Progenitor cell of endocrine pancreas (in vitro differentiated cells): ENCODE data around the gene TMEM132D. TPM values are rescaled to one million over a fixed set of nuclear protein-coding genes. Genes with fewer than 3 reads are reported as not detected.

Experiments
- DNase-seq: peaks from one replicate; pipeline ENCODE4 v3.0.0; 2021; ENCODE audit warnings: low spot score; ENCODE audit not compliant: unreplicated experiment
- H3K27ac Mint-ChIP-seq: 2 replicates; pipeline ENCODE4 v1.8.0; 2021; ENCODE audit warnings: mild to moderate bottlenecking, moderate library complexity, mixed read lengths
- H3K27me3 Mint-ChIP-seq: 2 replicates; pipeline ENCODE4 v1.8.0; 2021; ENCODE audit warnings: mixed read lengths
- H3K36me3 Mint-ChIP-seq: 2 replicates; pipeline ENCODE4 v1.8.0; 2022; ENCODE audit warnings: mixed read lengths; ENCODE audit not compliant: insufficient read depth
- H3K4me1 Mint-ChIP-seq: 2 replicates; pipeline ENCODE4 v1.8.0; 2021; ENCODE audit warnings: low read depth, mixed read lengths
- H3K4me3 Mint-ChIP-seq: 2 replicates; pipeline ENCODE4 v1.8.0; 2021; ENCODE audit warnings: low read depth, mild to moderate bottlenecking, moderate library complexity, mixed read lengths
- H3K9me3 Mint-ChIP-seq: 2 replicates; pipeline ENCODE4 v1.8.0; 2021; ENCODE audit warnings: low read depth, mixed read lengths
- total RNA-seq: library from RNA; stranded (reverse); gene quantifications from 2 replicates; pipeline ENCODE4 v1.2.1, GENCODE V29; 2021
- TF ChIP-seq, protein P1 (sequence below): fragments of 200-600 bp; sonication (generic); IDR thresholded peaks from one replicate; pipeline ENCODE4 v1.5.0; 2021; ENCODE audit warnings: antibody characterized with exemption, mild to moderate bottlenecking; ENCODE audit not compliant: unreplicated experiment

TMEM132D gene
- total RNA-seq, 1 donor from 2014 or later, result 0.46 TPM

DNA sequence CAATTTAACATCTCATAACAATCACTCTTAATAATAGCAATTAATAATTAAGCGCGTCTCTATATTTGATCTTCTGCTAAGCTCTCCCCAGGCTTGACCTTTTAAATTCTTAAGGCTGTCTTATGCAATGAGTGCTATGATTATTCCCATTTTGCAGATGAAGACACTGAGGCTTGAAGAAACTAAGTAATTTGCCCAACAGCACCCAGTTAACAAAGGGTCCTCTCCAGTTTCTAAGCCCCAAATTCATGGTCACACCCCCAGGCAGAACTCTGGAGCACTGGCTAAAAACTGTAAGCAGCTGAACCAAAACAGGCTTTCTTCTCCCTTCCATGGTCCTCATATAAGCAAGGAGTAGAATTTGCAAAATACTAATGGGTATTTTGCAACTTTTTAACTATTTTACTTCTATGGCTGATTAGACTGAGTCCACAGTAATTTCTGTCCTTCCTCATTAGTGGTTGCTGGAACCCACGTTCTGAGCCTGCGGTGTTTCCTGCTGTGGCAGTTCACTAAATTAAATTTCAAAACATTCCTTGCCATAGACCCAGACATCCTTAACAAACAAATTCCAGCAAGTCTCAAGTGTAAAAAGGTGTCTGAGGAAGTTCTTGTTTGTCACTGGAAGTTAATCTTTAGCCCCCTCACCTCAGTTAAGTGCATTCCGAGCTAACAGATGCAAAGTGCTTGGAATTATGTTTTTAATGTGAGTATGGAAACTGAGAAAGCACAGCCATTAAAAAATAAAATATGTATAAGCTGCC is 76.5 kb downstream of the TMEM132D start:
- no peak overlapping the region for H3K27ac Mint-ChIP-seq
- TF ChIP-seq, protein P1, sequence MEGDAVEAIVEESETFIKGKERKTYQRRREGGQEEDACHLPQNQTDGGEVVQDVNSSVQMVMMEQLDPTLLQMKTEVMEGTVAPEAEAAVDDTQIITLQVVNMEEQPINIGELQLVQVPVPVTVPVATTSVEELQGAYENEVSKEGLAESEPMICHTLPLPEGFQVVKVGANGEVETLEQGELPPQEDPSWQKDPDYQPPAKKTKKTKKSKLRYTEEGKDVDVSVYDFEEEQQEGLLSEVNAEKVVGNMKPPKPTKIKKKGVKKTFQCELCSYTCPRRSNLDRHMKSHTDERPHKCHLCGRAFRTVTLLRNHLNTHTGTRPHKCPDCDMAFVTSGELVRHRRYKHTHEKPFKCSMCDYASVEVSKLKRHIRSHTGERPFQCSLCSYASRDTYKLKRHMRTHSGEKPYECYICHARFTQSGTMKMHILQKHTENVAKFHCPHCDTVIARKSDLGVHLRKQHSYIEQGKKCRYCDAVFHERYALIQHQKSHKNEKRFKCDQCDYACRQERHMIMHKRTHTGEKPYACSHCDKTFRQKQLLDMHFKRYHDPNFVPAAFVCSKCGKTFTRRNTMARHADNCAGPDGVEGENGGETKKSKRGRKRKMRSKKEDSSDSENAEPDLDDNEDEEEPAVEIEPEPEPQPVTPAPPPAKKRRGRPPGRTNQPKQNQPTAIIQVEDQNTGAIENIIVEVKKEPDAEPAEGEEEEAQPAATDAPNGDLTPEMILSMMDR, result no peak
- no peaks in the 10 kb centered on the region for H3K36me3 Mint-ChIP-seq
- no peaks in the 10 kb centered on the region for H3K9me3 Mint-ChIP-seq
- peaks cover 49% of the 10 kb centered on the region for H3K27me3 Mint-ChIP-seq
- H3K4me3 Mint-ChIP-seq, result no peak overlapping the region
- DNase-seq, result no peak
- peaks cover 3% of the 10 kb centered on the region for H3K4me1 Mint-ChIP-seq

DNA sequence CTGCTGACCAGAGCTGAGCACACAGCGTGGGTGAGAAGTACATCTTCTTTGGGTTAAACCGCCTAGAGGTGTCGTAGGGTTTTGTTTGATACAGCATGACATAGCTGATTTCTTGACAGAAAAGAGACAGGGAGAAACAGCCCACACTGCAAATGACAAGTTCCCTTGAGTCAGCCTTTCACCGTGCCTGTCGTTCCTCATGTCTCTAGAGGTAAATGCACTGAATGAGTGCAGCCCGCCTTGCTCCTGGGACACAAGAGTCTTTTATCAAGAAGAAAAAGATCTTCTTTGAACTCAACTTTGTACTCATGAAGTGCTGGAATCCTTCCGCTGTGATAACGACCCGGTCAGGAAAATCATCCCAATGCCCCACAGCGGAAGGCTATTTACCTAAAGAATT is 77.6 kb downstream of the TMEM132D start:
- no peaks in the 10 kb centered on the region for H3K9me3 Mint-ChIP-seq
- H3K4me1 Mint-ChIP-seq, result peaks cover 3% of the 10 kb centered on the region
- TF ChIP-seq, protein P1, result no peak
- H3K27me3 Mint-ChIP-seq, result peaks cover 53% of the 10 kb centered on the region
- DNase-seq, result no peak
- no peak overlapping the region for H3K4me3 Mint-ChIP-seq
- no peak overlapping the region for H3K27ac Mint-ChIP-seq
- no peaks in the 10 kb centered on the region for H3K36me3 Mint-ChIP-seq

DNA sequence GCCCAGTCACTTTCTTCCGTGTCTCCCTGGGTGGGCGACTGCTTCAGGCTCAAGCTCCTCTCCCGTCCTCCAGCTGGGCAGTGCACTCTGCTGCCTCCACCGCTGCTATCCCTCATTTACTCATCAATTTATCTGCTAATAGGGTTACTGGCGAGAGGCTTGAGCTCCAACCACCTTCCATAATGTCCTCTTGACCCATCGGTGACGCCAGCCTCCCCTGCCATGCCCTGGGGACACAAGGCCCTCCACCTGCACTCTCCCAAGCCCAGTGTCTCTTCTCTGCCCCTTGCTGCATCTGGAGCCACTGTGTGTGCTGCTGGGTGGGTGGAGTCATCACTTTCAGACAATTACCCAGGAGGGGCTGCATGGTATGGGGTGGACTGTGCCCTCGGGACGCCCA is 78.5 kb downstream of the TMEM132D start:
- Mint-ChIP-seq H3K9me3 (no peaks in the 10 kb centered on the region), H3K4me3 (no peak overlapping the region), H3K36me3 (no peaks in the 10 kb centered on the region), H3K27me3 (peaks cover 47% of the 10 kb centered on the region), H3K27ac (no peak overlapping the region), H3K4me1 (peaks cover 3% of the 10 kb centered on the region)
- no peak for DNase-seq
- TF ChIP-seq, protein P1, result no peak

DNA sequence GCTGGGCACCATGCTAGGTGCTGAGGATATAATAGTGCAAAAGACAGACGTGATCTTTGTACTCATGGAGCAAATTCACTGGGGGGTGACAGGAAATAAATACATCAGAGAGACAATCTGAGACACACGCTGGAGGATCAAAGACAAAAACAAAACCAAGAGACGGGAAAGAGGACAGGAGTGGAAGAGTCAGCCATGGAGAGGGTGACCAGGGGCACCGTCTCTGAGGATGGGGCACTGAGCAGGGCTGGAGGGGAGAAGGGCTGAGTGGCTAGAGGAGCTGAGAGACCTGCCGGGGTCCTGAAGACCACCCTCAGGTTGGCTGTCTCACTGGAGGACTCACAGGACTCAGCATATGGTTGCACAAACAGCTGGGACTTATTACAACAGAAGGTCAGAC is 81.9 kb downstream of the TMEM132D start:
- Mint-ChIP-seq H3K27ac (no peak overlapping the region), H3K27me3 (peaks cover 31% of the 10 kb centered on the region), H3K4me3 (no peak overlapping the region), H3K4me1 (no peaks in the 10 kb centered on the region), H3K9me3 (no peaks in the 10 kb centered on the region), H3K36me3 (no peaks in the 10 kb centered on the region)
- no peak for DNase-seq
- TF ChIP-seq, protein P1, result no peak

DNA sequence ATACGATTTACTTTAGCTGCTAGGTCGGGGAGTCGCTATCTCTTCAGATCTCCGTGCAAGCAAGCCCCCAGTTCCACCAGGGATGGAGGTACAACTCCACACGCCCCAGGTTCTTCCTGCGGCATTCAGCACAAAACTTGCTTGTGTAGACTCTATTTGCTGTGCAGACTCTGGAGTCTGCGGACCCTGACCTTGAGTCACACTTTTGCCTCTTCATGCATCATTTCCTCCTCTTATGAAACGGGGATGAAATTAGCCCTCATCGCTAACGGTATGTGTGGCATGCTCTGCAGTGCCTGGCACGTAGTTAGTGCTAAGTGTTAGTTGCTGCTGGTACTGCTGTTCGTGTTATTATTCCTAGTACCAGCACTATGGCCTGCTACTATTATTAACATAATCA is 84.4 kb downstream of the TMEM132D start:
- H3K36me3 Mint-ChIP-seq, result no peaks in the 10 kb centered on the region
- no peaks in the 10 kb centered on the region for H3K9me3 Mint-ChIP-seq
- no peak for DNase-seq
- H3K4me3 Mint-ChIP-seq, result no peak overlapping the region
- TF ChIP-seq, protein P1, result no peak
- no peaks in the 10 kb centered on the region for H3K4me1 Mint-ChIP-seq
- peaks cover 22% of the 10 kb centered on the region for H3K27me3 Mint-ChIP-seq
- H3K27ac Mint-ChIP-seq, result no peak overlapping the region
